DMS79 (cell line): Measurements from ENCODE around the gene SPATS1.

Source experiments
- DNase-seq: peaks from one replicate; lab custom pipeline; 2025; lab: John Stamatoyannopoulos, UW

The SPATS1 gene

GRCh38 chr6:44387346-44388134 is 45.1 kb downstream of the SPATS1 start, which contains the start of gene CDC5L:
Gene CDC5L, plus strand, starts transcription at chr6:44387706. Its CDS starts 118 bp downstream, at chr6:44387824.
- DNase-seq = peak; percentile 96

GRCh38 chr6:44388135-44388487 is 45.7 kb downstream of the SPATS1 start:
- no peak for DNase-seq

GRCh38 chr6:44388887-44389286 is 46.4 kb downstream of the SPATS1 start:
- DNase-seq = no peak

- DNase-seq = no peak
Measured at GRCh38 chr6:44390158-44390683, 47.8 kb downstream of the SPATS1 start.
